LNCaP clone FGC (cell line): ENCODE data around the gene APC2.

ENCODE experiments used
- DNase-seq: peaks from one replicate; pipeline ENCODE4 v3.0.0-alpha.2; 2011; ENCODE audit warnings: low read depth
- H3K4me3 ChIP-seq: 2 replicates; pipeline ENCODE4 v1.5.1; 2011; ENCODE audit warnings: mild to moderate bottlenecking, low read depth, low read length, control low read depth
- TF ChIP-seq, protein P1 (sequence below): IDR thresholded peaks from 2 replicates; pipeline ENCODE4 v1.5.1; 2012; ENCODE audit warnings: mild to moderate bottlenecking; ENCODE audit not compliant: control insufficient read depth, insufficient read depth; ENCODE audit errors: extremely low read depth

Gene APC2

DNA sequence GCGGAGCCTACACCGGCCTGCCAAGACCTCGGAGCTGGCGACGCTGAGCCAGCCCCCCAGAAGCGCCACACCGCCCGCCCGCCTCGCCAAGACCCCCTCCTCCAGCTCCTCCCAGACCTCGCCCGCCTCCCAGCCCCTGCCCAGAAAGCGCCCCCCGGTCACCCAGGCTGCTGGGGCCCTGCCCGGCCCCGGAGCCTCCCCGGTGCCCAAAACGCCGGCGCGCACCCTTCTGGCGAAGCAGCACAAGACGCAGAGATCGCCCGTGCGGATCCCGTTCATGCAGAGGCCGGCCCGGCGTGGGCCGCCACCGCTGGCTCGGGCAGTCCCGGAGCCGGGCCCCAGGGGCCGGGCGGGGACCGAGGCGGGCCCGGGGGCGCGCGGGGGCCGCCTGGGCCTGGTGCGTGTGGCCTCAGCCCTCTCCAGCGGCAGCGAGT, 18.9 kb downstream of the APC2 start:
- DNase-seq, result no peak
- no peak overlapping the region for H3K4me3 ChIP-seq
- TF ChIP-seq, protein P1, sequence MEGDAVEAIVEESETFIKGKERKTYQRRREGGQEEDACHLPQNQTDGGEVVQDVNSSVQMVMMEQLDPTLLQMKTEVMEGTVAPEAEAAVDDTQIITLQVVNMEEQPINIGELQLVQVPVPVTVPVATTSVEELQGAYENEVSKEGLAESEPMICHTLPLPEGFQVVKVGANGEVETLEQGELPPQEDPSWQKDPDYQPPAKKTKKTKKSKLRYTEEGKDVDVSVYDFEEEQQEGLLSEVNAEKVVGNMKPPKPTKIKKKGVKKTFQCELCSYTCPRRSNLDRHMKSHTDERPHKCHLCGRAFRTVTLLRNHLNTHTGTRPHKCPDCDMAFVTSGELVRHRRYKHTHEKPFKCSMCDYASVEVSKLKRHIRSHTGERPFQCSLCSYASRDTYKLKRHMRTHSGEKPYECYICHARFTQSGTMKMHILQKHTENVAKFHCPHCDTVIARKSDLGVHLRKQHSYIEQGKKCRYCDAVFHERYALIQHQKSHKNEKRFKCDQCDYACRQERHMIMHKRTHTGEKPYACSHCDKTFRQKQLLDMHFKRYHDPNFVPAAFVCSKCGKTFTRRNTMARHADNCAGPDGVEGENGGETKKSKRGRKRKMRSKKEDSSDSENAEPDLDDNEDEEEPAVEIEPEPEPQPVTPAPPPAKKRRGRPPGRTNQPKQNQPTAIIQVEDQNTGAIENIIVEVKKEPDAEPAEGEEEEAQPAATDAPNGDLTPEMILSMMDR, result peak; percentile 58

DNA sequence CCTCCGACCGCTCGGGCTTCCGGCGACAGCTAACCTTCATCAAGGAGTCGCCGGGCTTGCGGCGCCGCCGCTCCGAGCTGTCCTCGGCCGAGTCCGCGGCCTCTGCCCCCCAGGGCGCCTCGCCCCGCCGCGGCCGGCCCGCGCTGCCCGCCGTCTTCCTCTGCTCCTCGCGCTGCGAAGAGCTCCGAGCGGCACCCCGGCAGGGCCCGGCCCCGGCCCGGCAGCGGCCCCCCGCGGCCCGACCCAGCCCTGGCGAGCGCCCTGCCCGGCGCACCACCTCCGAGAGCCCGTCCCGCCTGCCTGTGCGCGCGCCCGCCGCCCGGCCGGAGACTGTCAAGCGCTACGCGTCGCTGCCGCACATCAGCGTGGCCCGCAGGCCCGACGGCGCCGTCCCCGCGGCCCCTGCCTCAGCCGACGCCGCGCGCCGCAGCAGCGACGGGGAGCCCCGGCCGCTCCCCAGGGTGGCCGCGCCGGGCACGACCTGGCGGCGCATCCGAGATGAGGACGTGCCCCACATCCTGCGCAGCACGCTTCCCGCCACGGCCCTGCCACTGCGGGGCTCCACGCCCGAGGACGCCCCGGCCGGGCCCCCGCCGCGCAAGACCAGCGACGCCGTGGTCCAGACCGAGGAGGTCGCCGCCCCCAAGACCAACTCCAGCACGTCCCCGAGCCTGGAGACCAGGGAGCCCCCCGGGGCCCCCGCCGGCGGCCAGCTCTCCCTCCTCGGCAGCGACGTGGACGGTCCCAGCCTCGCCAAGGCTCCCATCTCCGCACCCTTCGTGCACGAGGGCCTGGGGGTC, 19.5 kb downstream of the APC2 start:
- TF ChIP-seq, protein P1, result peak; percentile 4; the same call in 1 of the 2 replicates
- H3K4me3 ChIP-seq, result no peak overlapping the region
- no peak for DNase-seq

DNA sequence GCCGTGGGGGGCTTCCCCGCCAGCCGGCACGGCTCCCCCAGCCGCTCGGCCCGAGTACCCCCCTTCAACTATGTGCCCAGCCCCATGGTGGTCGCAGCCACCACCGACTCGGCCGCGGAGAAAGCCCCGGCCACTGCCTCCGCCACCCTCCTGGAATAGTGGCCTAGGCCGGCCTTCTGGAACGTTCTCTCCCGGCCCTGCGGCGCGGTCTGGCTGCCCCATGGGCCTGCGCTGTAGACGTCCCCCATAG, 20.1 kb downstream of the APC2 start:
- no peak for DNase-seq
- H3K4me3 ChIP-seq, result no peak overlapping the region
- TF ChIP-seq, protein P1, result no peak

DNA sequence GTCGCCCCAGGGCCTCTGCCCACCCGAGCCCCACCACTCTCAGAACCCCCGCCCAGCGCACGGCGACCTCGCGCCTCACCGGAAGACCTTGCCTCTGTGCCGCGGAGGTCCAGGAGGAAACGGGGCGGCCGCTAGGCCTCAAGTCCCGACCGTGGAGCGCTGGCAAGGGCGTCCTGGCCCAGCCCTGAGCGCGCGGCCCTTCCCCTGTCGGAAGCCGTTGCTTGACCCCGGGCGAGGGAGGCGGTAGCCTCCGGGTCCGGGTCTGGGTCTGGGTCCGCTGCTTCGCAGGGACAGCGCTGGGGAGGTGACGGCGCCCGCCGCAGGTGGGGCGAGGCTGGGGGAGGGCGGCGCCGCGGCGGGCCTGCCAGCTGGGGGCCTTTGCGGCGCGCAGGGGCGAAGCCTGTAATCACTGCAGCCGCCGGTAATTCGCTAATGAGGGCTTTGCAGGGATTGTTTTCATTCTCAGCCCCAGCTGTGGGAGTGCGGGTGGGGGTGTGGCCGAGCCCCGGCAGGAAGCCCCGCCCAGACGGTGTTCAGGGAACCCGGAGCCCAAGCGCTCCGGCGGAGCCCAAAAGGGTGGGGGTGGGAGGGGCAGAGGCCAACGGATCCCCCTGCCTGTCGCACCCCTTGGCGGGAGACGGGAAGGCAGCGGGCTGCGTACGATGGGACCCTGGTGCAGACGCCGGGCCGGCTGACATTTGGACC, 20.5 kb downstream of the APC2 start:
- TF ChIP-seq, protein P1, result no peak
- no peak for DNase-seq
- no peak overlapping the region for H3K4me3 ChIP-seq

DNA sequence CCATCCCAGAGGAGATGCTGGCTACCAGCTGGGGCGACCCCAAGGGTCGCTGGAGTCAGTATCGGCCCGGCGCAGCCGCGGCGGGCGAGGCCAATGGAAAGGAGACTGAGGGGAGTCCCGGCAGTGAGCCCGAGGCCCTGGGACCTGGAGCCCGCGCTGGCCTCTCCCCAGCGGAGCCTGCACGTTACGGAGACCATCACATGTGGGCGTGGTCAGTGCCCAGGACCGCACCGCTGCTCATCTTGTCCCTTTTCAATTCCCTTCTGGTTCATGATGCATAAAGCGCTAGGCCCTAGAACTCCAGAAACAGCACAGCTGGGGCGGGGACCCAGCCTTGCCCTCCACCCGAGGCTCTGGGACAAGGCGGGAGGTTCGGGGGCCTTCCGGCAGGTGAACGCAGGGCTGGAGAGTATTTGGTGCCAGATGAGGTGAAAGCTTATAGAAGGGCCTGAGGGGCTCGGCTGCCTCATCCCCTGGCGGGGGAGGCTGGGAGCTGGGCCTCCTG, 21.1 kb downstream of the APC2 start:
- DNase-seq, result no peak
- TF ChIP-seq, protein P1, result no peak
- H3K4me3 ChIP-seq, result no peak overlapping the region

DNA sequence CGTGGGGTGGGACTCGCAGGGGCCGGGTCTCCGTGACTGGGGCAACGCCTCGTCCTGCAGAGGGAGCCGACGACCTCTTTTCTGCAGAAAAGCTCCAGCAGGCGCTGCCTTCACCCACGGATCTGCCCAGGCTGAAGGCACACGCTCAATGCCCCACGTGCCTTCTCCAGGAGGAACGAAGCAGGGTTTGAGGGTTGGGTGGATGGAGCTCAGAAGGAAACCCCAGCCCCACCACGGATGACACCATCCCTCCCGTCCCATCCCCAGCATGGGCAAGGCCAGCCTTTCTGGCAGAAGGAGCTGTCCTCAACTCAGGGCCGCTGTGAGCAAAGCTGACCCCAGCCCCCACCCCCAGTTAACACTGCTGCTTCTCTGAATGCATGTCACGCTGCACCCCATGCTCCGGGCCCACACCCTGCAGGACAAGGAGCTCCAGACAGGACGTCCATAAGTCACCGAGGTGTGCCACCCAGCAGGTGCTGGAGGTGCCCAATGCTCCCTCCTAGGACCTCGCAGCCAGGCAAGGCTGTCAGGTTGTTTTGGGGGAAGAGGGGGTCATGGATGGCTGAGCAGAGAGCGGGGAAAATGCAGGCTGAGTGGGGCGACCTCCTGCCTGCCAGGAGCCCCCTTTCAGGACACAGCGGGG, 21.7 kb downstream of the APC2 start:
- TF ChIP-seq, protein P1, result no peak
- DNase-seq, result no peak
- H3K4me3 ChIP-seq, result no peak overlapping the region
